T-helper 1 cell (primary cell): Measurements from ENCODE around the gene STK32B.
"Not testable (repeated sequence)": the region's sequence is repeated elsewhere in the genome, so short reads cannot be mapped to it uniquely, and the experiment has no call there.

ENCODE experiments used
- DNase-seq, 5 donors: peaks; one replicate each; pipeline ENCODE4 v3.0.0-alpha.2; 2012 to 2020

Gene STK32B

DNA sequence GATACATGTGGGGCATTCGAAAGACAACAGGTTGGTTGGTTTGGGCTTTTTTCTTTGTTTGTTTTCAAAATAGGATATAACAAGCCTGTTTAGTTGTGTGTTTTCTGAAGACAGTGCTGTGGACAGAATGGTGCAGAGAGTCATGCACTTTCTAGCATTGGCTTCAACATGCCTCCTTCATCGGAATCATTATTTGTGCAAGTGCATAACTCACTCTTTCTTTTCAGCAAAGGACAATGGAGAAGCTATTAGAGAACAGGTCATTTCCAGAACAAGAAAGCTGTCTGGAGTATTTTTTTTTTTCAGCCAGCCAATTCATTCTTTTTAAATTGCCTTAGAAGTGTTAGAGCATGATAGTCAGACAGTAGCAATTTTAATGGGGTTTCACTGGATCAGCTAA, 225.8 kb downstream of the STK32B start:
- no peak for DNase-seq

DNA sequence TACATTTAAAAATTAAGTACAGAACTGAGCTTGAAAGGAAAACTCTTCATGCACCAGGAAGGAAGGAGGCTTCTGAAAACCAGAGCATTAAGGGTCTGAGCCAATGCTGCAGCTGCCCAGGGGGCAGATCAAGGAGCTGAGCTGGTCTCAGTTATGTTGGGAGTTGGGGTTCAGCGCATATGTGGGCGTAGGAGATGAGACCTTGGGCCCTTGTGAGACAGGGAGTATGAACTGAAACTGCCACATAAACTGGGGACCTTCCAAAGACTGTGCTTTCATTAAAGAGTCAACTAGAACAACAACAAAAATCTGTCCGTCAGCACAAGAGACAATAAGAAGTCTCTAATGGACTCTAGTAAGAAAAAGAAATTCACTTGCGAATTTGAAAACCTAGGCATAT, 226.9 kb downstream of the STK32B start:
- no peak for DNase-seq

DNA sequence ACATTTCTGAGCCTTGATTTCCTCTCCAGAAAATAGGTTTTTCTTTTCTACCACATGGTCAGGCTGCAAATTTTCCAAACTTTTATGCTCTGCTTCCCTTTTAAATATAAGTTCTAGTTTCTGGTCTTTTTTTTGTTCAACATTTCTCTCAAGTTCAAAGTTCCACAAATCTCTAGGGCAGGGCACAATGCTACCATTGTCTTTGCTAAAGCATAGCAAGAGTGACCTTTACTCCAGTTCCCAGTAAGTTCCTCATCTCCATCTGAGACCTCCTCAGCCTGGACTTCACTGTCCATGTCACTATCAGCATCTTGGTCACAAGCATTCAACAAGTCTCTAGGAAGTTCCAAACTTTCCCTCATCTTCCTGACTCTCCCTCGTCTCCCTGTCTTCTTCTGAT, 228.8 kb downstream of the STK32B start:
- DNase-seq, result not testable (repeated sequence)

DNA sequence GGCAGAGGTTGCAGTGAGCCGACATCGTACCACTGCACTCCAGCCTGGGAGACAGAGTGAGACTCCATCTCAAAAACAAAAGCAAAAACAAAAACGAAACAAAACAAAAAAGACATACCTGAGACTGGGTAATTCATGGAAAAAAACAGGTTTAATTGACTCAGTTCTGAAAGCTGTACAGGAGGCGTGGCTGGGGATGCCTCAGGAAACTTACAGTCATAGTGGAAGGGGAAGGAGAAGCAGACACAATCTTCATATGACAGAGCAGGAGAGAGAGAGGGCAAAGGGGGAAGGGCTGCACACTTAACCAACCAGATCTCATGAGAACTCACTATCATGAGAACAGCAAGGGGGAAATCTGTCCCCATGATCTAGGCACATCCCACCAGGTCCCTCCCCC, 229.5 kb downstream of the STK32B start:
- DNase-seq, result peak in 1 of 5 donors; percentile 33

DNA sequence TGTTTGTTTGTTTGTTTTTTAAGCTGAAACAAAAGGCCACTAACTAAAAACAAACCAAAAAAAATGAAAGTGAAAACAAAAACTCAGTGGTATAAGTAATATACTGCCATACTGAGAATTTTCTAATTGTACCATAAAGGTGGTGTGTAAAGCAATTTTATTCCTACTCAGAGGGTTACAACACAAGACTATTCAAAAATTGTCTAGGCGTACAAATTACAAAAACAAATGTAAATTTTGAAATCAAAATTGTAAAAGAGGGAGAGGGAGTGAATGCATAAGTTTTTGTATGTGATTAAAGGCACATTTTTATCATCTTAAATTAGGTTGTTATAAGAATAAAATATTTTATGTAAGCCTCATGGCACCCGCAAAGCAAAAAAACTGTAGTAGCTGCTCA, 232.6 kb downstream of the STK32B start:
- no peak for DNase-seq

DNA sequence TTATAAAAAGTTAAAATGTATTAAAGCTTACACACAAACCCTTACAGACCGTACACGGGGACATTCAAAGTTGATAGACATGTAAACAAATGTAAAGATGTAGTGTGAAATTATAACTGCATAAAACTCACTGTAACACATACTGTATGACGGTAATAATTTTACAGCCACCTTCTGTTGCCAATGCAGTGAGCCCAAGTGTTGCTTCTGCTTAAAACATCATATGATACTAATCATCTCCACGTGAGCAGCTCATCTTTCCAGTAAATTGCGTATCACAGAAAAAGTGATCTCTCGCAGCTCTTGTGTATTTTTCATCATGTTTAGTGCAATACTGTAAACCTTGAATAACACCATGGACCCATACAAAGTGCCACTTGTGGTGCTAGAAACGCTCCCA, 233.2 kb downstream of the STK32B start:
- no peak for DNase-seq

DNA sequence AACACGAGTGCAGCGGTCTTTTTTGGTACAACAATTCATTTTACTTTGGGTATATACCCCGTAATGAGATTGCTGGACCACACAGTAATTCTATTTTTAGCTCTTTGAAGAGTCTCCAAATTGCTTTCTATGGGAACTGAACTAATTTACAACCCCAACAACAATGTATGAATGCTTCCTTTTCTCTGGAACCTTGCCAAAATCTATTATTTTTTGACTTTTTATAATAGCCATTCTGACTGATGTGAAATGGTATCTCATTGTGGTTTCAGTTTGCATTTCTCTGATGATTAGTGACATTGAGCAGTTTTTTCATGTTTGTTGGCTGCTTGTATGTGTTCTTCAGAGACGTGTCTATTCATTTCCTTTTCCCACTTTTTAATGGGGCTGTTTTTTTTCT, 240.8 kb downstream of the STK32B start:
- no peak for DNase-seq

DNA sequence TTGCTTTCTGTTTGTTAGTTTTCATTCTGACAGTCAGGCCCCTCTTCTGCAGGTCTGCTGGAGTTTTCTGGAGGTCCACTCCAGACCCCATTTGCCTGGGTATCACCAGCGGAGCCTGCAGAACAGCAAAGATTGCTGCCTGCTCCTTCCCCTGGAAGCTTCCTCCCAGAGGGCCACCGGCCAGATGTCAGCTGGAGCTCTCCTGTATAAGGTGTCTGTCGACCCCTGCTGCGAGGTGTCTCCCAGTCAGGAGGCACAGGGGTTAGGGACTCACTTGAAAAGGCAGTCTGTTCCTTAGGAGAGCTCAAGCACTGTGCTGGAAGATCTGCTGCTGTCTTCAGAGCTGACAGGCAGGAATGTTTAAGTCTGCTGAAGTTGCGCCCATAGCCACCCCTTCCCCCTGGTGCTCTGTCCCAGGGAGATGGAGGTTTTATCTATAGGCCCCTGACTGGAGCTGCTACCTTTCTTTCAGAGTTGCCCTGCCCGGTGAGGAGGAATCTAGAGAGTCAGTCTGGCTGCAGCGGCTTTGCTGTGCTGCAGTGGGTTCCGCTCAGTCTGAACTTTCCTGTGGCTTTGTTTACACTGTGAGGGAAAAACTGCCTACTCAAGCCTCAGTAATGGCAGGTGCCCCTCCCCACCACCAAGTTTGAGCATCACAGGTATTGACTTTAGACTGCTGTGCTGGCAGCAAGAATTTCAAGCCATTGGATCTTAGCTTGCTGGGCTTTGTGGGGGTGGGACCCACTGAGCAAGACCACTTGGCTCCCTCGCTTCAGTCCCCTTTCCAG, 246.9 kb downstream of the STK32B start:
- not testable (repeated sequence) for DNase-seq

DNA sequence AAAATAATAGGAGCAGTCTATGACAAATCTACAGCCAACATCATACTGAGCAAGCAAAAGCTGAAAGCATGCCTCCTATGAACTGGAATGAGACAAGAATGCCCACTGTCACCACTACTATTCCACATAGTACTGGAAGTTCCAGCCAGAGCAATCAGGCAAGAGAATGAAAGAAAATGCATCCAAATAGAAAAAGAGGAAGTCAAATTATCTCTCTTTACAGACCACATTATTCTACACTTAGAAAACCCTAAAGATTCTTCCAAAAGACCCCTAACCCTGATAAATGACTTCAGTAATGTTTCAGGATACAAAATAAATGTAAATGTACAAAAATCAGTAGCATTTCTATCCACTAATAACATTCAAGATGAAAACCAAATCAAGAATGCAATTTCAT, 249.0 kb downstream of the STK32B start:
- no peak for DNase-seq

DNA sequence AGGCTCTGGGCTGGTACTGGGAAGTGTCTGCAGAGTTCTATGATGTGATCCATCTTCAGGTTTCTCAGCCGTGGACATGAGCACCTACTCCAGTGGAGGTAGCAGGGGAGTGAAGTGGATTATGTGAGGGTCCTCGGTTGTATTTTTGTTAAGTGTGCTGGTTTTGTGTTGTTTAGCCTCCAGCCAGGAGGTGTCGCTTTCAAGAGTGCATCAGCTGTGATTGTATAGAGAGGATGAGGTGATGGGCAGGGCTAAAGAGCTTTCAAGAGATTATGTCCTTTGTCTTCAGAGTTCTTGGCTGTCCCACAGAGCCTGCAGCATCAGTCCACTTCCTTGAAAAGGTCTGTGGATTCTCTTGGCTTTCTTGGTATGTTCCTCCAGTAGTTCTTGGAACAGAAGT, 256.6 kb downstream of the STK32B start:
- DNase-seq, result no peak

DNA sequence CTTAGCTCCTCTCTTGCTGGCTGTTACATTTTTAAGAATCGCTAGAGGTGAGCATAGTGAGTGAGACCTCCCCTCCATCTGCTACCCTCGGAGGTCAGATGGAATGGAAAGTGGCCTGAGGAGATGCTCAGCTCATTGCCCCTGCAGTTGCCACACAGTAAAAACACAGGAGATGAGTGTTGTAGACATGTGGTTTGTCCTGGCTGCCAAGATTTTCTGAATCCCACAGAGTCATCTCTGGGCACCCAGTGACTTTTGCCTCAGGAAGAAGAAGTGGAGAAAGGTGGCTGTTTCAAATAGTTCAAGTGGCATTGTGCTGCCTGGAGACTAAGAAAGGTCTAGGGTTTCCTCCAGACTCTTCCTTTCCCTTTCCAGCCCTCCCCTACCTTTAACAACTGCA, 271.0 kb downstream of the STK32B start:
- no peak for DNase-seq

DNA sequence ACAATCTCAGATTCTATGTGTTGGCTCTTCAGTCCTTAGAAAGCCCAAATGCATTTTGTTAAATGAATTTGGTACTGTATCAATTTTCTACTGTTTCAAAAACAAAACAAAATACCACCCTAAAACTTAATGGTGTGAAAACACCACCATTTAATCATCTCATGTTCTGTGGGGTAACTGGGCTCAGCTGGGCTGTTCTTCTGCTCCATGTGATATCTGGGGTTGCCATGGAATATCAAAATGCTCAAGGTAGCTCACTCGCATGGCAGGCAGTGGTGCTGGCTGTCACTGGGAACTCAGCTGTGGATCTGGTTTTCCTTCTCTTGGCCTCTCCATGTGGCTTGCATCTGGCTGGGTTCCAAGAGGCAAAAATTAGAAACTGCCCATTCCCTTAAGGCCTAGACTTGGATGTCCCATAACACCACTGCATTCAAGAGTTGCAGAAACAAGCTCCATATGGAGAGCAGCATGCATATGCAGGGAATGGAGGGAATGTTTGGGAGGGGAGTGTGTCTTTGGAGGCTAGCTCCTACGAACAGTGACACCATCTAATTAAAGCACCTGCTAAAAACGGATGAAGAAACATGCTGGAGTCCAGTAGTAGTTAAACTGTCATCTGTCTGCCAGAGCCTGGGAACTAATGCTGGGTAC, 279.2 kb downstream of the STK32B start:
- DNase-seq, result no peak

DNA sequence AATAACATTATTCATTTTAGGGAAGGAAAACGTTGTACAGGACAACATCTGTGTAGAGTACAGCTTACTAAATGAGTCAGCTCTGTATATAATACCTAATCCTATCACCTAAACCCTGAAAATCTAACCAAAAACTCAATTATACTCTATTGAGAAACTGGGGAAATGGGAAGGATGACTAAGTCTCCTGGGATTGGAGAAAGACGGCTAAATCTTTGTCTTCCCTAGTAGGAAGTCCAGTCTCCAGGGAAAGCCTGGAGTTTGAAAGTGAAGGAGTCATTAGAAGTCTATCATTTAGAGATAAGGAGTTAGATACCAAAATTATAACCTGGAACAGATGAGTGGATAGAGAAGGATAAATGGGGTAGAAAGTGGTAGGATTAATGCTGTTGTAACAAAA, 286.5 kb downstream of the STK32B start:
- no peak for DNase-seq

DNA sequence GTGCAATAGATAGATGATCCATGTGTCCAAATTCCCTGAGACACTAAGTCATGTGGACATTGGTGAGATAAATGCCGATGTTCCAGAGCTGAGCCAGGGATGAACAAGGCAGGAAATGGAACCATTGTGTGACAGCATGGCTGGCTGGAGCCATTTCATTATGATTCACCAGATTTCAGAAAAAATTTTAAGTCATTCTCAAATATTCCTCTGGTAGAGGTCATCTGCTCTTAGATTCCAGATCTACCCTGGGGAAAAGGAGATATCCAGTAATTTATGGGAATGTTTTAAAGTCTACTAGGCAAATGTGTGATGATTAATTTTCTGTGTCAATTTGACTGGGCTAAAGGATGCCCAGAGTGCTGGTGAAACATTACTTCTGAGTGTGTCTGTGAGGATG, 287.3 kb downstream of the STK32B start:
- DNase-seq, result no peak

DNA sequence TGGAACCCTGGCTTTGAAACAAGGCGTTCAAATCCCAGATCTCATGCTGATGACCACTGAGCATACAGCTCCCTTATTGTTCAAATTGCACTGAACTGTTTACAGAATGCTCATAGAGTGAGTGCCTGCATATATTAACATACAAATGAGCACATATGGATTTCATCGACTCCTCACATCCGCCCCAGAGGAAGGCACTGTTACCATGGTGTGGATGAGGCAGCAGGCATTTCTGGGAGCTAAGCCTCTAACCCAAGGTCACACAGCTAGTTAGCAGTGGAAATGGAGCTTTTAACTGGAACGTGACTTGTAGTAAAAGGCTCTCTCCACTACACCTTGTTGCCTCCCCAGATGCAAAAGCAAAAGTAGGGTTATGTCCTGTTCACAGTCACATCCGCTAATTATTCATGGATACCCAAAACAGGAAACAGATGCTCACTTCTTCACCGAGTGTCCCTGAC, 289.7 kb downstream of the STK32B start:
- no peak for DNase-seq

DNA sequence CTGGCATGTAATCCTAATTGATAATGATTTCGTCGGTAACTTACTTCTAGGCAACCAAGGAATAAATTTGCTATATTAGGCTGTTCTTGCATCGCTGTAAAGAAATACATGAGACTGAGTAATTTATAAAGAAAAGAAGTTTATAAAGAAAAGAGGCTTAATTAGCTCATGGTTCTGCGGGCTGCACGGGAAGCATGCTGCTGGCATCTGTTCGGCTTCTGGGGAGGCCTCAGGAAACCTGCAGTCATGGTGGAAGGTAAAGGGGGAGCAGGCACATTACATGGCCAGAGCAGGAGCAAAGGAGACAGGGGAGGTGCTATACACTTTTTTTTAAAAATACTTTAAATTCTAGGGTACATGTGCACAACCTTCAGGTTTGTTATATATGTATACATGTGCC, 290.2 kb downstream of the STK32B start:
- no peak for DNase-seq

DNA sequence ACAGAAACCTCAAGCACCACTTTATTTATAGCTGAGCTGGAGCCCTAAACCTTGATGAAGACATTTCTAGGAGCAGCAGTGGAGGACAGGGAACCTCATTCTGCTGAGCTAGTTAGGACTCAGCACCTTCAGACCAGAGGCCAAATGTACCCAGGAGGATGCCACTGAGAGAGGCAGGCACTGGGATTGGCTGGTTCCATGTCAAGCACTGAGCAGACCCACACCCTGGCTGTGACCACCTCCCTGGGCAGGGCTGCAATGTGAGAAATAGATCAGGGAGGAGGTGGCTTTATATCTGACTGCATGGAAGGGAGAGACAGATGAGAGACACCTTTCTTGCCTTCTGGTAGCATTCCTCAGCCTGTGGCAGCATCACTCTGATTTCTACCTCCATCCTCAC, 304.6 kb downstream of the STK32B start:
- no peak for DNase-seq

DNA sequence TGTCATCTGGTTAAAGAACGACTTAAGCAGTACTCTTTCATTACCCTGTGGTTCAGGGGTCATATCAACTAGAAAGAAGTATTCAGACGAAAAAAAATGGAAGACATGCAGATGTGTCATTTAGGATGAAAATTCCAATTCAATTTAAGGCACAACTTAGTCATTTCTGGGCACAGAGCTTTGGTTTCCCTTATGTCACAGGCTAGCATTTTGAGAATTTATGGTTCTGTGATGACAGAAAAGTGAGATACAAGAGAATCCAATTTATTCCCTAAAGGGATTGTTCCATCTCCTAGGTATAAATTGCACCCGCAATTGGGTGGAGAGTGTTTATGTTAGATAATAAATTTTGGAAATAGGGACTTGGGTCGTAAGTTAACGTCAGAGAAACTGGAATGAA, 306.6 kb downstream of the STK32B start:
- DNase-seq, result no peak

DNA sequence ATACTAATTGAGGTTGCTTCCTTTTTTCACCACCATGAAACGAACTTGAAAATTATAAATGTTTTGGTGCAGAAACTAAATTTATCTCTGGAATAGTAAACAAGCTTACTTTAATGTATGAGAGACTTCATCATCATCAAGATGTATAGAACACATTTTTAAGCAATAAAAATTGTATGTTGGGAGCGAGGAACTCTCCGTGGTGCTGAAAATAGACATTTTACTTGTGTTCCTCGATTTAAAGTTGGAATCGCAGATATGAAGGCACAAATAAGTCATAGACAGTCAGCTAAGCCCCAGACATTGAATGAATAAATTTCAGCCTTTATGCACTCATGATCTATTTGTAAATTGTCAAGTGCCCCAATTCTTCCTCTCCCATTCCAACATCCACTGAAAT, 310.7 kb downstream of the STK32B start:
- no peak for DNase-seq

DNA sequence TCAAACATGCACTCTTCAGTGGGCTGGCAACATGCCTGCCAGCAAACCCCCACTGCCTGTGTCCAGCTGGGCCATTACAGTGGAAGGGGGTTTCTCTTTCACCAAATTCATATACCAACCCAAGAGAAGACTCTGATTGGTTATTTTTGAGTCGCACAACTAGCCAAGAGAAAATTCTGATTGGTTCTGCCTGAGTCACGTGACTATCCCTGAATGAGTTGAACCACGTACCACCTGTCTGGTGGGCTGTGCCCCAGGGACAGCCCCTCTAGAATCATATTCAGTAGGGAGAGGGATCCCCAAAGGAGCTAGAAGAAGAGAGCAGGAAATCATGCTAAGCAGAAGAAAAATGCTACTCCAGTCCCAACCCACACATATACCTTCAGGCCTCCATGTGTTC, 313.1 kb downstream of the STK32B start:
- DNase-seq, result no peak

DNA sequence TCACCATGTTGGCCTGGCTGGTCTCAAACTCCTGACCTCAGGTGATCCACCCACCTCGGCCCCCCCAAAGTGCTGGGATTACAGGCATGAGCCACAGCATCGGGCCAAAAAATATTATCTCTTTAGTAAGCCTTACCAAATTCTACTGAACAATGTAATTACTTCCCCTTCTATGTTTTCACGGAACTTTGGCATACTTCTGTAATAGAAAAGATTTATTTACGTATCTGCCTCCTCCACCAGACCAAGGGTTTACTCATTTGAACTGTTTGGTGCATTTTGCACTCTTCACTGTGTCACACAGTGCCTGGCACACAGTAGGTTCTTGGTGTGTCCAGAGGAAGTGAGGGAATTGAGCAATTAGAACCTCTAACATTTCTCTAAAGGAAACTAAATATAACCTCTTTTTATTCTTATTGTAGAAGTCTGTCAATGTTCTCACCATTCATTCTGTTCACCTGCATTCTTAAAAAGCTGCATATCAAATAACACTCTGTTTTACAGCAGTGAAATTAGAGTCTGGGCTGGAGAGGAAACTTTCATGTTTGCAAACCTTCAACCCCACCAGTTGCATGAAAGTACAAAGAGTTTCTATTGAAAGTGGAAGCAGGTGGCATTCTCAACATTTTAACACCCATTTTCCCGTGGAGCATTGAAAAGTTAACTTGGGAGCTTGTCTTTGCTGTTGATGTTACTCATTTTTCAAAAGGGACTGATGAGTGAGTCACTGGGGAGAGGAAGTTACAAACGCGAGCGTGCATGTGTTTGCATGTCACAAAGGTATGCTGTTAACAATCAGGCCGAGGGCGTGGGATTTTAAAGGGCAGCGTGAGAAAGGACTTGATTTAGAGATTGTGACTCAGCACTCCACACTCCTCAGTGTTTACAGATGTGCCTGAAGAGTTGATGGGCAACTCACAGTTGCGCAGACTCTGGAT, 314.1 kb downstream of the STK32B start:
- DNase-seq, result no peak

DNA sequence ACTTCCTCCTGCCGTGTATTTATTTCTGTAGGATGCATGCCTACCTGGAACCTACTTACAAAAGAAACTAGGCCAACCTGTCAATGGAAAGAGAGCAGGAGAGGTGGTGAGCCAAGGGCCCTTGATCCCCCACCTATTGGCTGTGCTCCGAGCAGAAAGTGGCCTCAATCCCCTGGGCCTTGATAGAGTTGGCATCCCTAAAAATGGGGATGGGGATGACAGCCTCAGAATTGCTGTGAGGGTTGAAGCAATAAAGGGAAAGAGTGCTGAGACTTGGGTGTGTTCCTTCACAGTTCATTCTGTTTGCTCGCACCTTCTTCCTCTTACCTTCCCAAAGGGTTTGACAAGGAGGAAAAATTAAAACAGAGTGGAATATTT, 314.7 kb downstream of the STK32B start:
- no peak for DNase-seq

DNA sequence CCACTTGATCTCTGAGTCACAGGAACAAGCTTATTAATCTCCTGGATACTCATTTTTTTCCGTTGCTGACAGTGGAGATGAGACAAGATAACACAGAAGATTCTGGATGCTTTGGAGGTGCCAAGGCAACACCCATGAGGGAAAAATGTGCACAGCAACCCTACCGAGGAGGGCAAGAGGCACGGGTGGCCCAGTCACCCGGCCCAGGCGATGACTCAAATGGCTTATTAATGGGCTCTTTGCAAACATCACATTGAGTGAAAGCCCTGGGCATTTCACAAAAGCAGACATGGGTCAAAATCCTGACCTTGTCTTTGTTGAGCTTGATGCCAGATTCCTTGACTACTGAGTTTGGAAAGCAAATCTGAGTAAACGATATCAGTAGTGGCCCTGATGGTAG, 315.1 kb downstream of the STK32B start:
- no peak for DNase-seq

DNA sequence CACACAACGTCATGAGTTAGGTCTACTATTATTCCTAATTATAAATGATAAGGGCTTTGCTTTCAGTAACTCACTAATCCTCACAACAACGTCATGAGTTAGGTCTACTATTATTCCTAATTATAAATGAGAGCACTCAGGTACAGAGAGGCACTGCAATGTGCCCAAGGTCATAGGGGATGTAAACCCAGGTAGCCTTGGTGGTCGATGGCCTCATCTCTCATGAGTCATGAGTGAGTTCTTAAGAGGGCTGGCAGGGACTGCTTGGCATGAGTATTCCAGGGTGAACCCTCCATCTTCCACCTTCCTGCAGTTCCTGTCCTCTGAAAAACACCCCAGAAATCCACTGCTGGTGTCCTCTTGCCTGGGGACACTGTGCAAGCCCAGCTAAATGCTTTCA, 317.1 kb downstream of the STK32B start:
- DNase-seq, result no peak
